Natural killer cell treated with Interleukin-12 subunit alpha and Interleukin-12 subunit beta and Interleukin-15 and Interleukin-18, amount 100 ng/mL, for 72 hours (primary cell): ENCODE data around the gene TK2. TPM values are rescaled to one million over a fixed set of nuclear protein-coding genes. Genes with fewer than 3 reads are reported as not detected.
"Not testable (repeated sequence)": the region's sequence is repeated elsewhere in the genome, so short reads cannot be mapped to it uniquely, and the experiment has no call there.

Source experiments
- ATAC-seq, 2 donors: fragments of 150-1000 bp; cut with Tn5 transposase in 1 of 2; sonication (Bioruptor Pico), chemical (Tn5 transposase) in 1 of 2; 2 replicates each; pipeline ENCODE4 v1.10.0; 2021
- DNase-seq: peaks from one replicate; pipeline ENCODE4 v3.0.0; 2022; ENCODE audit warnings: low spot score
- H3K27ac Mint-ChIP-seq, 2 donors: 1 replicate in 1 of 2; 2 replicates in 1 of 2; pipeline ENCODE4 v1.8.0; 2022; ENCODE audit warnings: mixed read lengths in 2 of 2, mild to moderate bottlenecking in 1 of 2, moderate library complexity in 1 of 2
- H3K27me3 Mint-ChIP-seq, 2 donors: 1 replicate in 1 of 2; 2 replicates in 1 of 2; pipeline ENCODE4 v1.8.0; 2022; ENCODE audit warnings: mixed read lengths in 2 of 2
- H3K36me3 Mint-ChIP-seq: one replicate; pipeline ENCODE4 v1.8.0; 2022; ENCODE audit warnings: mixed read lengths
- H3K4me1 Mint-ChIP-seq, 2 donors: 1 replicate in 1 of 2; 2 replicates in 1 of 2; pipeline ENCODE4 v1.8.0; 2022; ENCODE audit warnings: low read depth in 2 of 2, mixed read lengths in 2 of 2, mild to moderate bottlenecking in 1 of 2
- H3K4me3 Mint-ChIP-seq: one replicate; pipeline ENCODE4 v1.8.0; 2022; ENCODE audit warnings: mixed read lengths
- H3K9me3 Mint-ChIP-seq: 2 replicates; pipeline ENCODE4 v1.8.0; 2022; ENCODE audit warnings: mixed read lengths
- total RNA-seq, 2 donors: library from RNA; stranded (reverse); gene quantifications; one replicate each; pipeline ENCODE4 v1.2.3, GENCODE V29; 2022

TK2 gene
- total RNA-seq, 2 donors from 2014 or later = 5.9 to 6.3 TPM

DNA sequence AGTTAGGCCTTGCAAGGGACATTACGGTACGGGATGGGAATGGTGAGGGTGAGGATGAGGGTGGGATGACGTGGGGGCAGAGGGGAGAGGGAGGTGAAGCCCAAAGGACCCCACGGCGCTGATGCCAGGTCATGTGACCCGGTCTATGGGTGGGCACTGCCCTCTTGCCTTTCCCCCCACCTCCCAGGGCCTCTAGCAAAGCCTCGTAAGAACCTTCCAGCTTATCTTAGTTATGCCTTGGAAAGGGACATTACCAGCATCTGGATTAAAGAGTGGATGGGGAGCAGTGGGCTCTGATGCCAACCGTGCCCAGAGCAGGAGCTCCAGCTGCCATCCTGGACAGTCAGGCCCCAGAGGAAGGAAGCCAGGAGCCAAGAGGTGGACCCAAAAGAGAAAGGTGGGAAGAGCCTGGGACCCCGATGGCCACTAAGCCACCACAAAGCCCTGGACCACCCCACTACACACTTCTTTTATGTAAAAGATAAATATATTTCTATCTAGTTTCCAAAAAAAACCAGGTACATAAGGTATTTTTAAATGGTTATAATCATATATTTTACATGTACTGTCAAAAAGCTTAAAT, 40.9 kb downstream of the TK2 start:
- no peak for DNase-seq
- Mint-ChIP-seq H3K27me3 (no peaks in the 10 kb centered on the region), H3K36me3 (no peaks in the 10 kb centered on the region), H3K27ac (no peak overlapping the region), H3K4me3 (no peak overlapping the region), H3K4me1 (peaks cover 0 to 2% of the 10 kb centered on the region in 2 donors), H3K9me3 (no peaks in the 10 kb centered on the region)
- ATAC-seq = no peak

DNA sequence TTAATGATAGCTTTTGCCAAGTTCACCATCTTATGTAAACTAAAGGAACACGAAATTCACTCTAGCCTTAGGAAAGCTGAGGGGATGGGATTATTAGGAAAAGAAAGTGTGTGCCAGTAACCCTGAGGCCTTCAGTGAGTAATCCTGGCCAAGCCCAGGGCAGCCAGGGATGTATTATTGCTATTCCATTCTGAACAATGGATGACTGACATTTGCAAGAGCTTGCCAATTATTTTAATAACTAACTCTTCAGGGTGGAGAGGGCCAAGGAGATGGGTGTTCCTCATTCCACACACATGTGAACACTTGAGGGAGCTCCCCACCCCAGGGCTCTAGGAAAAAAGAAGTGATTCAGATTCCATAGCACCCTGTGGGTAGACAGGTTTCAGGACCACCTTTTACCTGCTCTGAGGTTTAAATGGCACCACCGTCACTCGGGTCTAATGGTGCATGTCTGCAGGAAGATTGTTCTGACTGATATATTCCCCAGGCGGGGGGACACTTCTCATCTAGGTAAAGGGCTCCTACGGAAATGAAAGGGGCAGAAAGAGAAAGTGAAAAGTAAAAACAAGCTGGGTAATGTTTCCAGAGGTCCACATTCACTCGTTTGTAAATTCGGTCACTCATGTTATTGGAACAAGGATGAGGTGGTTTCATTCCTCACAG, 41.5 kb downstream of the TK2 start:
- no peak for ATAC-seq
- no peak for DNase-seq
- no peak overlapping the region for H3K27ac Mint-ChIP-seq
- no peaks in the 10 kb centered on the region for H3K27me3 Mint-ChIP-seq
- peaks cover under 1 to 2% of the 10 kb centered on the region in 2 donors for H3K4me1 Mint-ChIP-seq
- H3K36me3 Mint-ChIP-seq = no peaks in the 10 kb centered on the region
- H3K4me3 Mint-ChIP-seq = no peak overlapping the region
- H3K9me3 Mint-ChIP-seq = no peaks in the 10 kb centered on the region

DNA sequence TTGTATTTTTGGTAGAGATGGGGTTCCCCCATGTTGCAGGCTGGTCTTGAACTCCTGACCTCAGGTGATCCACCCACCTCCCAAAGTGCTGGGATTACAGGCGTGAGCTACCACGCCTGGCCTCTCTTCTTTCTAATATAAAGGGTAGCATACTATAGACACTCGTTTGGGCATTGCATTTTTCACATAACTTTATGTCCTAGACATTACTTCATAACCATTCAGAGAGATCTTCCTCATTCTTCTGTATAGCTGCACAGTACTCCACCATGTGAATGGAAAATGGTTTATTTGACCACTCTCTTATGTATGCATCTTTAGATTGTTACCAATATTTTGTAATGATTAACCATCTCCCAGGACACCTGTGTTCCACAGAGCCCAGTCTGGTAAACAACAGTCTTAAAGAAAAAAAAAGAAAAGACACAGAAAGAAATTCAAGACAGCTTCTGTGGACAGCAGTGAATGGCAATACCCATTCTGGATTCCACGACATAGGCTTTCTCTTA, 42.1 kb downstream of the TK2 start:
- no peaks in the 10 kb centered on the region for H3K9me3 Mint-ChIP-seq
- no peak overlapping the region for H3K4me3 Mint-ChIP-seq
- H3K4me1 Mint-ChIP-seq = peaks cover 2 to 5% of the 10 kb centered on the region in 2 donors
- H3K36me3 Mint-ChIP-seq = no peaks in the 10 kb centered on the region
- H3K27me3 Mint-ChIP-seq = no peaks in the 10 kb centered on the region
- no peak for DNase-seq
- no peak overlapping the region for H3K27ac Mint-ChIP-seq
- ATAC-seq = no peak

DNA sequence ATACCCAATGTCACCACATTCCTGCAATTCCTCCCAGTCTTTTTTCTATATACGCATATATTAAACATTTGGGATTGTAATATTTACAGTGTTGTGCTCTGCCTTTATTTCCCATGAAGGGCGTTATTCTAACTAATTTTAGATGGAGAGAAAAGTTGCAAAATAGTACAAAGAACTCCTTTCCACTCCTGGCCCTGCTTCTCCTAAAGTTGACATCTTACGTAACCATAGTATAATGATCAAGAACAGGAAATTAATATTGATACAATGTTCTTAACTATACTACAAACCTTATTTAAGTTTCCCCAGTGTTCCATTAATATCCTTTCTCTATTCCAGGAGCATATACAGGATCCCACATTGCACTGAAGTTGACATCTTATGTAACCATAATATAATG, 46.3 kb downstream of the TK2 start:
- no peak overlapping the region for H3K27ac Mint-ChIP-seq
- peaks cover 0 to 5% of the 10 kb centered on the region in 2 donors for H3K4me1 Mint-ChIP-seq
- no peak for ATAC-seq

DNA sequence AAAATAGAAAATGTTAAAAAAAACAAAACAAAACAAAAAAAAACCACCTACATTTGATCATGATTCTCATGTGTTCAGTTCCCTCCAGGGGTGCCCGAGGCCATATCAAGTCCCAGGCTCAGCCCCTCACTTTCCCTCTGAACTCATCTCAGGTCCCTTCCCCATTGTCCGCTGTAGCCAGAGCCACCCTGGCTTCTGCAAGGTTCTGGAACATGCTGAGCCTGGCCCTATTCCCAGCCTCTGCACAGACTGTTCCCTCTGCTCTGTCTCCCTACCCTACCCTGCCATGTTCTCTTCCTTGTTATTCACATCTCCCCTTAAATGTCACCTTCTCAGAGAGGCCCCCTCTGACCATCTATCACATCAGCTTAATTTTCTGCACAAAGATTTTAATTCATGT, 46.9 kb downstream of the TK2 start:
- DNase-seq = no peak
- no peaks in the 10 kb centered on the region for H3K27me3 Mint-ChIP-seq
- H3K9me3 Mint-ChIP-seq = no peaks in the 10 kb centered on the region
- peaks cover 0 to 5% of the 10 kb centered on the region in 2 donors for H3K4me1 Mint-ChIP-seq
- no peak overlapping the region for H3K4me3 Mint-ChIP-seq
- no peaks in the 10 kb centered on the region for H3K36me3 Mint-ChIP-seq
- H3K27ac Mint-ChIP-seq = no peak overlapping the region
- ATAC-seq = no peak

More for the DNA sequence above, 46.3 kb downstream of the TK2 start:
- no peak overlapping the region for H3K4me3 Mint-ChIP-seq
- H3K36me3 Mint-ChIP-seq = no peaks in the 10 kb centered on the region
- no peaks in the 10 kb centered on the region for H3K27me3 Mint-ChIP-seq
- no peaks in the 10 kb centered on the region for H3K9me3 Mint-ChIP-seq
- DNase-seq = no peak

DNA sequence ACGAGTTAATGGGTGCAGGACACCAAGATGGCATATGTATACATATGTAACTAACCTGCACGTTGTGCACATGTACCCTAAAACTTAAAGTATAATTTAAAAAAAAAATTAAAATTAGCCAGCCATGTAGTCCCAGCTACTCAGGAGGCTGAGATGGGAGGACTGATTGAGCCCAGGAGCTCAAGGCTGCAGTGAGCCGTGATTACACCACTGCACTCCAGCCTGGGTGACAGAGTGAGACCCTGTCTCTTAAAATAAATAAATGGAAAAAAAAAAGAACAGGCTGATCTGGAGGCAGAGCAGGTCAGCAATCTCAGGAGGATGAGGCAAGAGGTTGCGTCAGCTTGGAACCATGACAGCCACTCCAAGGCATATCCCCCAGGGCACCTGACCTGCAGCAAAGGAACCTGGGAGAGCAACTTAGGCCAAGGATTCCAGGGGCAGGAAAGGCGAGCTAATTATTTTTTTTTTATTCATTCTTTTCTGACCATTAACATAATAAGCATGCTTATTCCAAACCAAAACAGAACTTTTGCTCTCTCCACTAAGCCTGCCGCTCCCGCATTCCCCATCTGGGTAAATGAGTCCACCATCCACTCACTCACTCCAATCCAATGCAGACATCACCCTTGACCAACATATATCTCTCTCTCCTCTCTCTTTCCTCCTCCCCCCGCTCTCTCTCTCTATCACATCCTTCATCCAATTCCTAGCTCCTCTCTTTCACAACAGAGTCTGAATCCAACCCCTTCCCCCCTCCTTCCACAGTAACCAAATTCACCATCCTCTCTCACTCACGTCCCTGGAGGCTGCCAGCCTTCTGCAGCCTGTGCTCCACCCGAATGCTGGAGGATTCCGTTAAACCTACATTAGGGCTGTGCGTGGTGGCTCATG, 47.7 kb downstream of the TK2 start:
- no peak overlapping the region for H3K4me3 Mint-ChIP-seq
- H3K36me3 Mint-ChIP-seq = no peaks in the 10 kb centered on the region
- ATAC-seq = no peak
- DNase-seq = no peak
- peaks cover 0 to 5% of the 10 kb centered on the region in 2 donors for H3K4me1 Mint-ChIP-seq
- H3K9me3 Mint-ChIP-seq = no peaks in the 10 kb centered on the region
- no peaks in the 10 kb centered on the region for H3K27me3 Mint-ChIP-seq
- H3K27ac Mint-ChIP-seq = no peak overlapping the region

DNA sequence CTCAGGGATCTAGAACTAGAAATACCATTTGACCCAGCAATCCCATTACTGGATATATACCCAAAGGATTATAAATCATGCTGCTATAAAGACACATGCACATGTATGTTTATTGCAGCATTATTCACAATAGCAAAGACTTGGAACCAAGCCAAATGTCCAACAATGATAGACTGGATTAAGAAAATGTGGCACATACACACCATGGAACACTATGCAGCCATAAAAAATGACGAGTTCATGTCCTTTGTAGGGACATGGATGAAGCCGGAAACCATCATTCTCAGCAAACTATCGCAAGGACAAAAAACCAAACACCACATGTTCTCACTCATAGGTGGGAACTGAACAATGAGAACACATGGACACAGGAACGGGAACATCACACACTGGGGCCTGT, 48.4 kb downstream of the TK2 start:
- H3K4me1 Mint-ChIP-seq, H3K4me3 Mint-ChIP-seq, DNase-seq, H3K9me3 Mint-ChIP-seq, H3K27me3 Mint-ChIP-seq, H3K27ac Mint-ChIP-seq, H3K36me3 Mint-ChIP-seq, ATAC-seq: not testable (repeated sequence)

DNA sequence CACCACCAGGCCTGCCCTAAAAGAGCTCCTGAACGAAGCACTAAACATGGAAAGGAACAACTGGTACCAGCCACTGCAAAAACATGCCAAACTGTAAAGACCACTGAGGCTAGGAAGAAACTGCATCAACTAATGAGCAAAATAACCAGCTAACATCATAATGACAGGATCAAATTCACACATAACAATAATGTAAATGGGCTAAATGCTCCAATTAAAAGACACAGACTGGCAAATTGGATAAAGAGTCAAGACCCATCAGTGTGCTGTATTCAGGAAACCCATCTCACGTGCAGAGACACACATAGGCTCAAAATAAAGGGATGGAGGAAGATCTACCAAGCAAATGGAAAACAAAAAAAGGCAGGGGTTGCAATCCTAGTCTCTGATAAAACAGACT, 52.0 kb downstream of the TK2 start:
- H3K4me3 Mint-ChIP-seq, H3K27me3 Mint-ChIP-seq, DNase-seq, H3K36me3 Mint-ChIP-seq, H3K9me3 Mint-ChIP-seq, ATAC-seq, H3K27ac Mint-ChIP-seq, H3K4me1 Mint-ChIP-seq: not testable (repeated sequence)

DNA sequence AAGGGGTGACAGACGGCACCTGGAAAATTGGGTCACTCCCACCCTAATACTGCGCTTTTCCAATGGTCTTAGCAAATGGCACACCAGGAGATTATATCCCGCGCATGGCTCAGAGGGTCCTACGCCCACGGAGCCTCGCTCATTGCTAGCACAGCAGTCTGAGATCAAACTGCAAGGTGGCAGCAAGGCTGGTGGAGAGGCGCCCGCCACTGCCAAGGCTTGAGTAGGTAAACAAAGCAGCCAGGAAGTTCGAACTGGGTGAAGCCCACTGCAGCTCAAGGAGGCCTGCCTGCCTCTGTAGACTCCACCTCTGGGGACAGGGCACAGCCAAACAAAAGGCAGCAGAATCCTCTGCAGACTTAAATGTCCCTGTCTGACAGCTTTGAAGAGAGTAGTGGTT, 53.7 kb downstream of the TK2 start:
- DNase-seq, ATAC-seq, H3K27me3 Mint-ChIP-seq, H3K4me3 Mint-ChIP-seq, H3K36me3 Mint-ChIP-seq, H3K27ac Mint-ChIP-seq, H3K9me3 Mint-ChIP-seq, H3K4me1 Mint-ChIP-seq: not testable (repeated sequence)

DNA sequence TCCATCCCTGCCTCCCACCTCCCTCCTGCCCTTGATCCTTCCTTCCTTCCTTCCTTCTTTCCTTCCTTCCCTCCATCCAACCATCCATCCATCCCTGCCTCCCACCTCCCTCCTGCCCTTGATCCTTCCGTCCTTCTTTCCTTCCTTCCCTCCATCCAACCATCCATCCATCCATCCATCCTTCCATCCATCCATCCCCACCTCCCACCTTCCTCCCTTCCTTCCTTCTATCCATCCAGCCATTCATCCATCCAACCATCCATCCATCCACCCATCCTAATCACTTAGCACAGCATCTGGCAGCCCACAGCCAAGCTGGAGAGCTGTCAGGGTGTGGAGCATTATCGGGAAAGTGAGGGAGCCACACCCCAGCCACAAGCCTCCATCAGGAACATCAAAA, 54.5 kb downstream of the TK2 start:
- no peak overlapping the region for H3K27ac Mint-ChIP-seq
- DNase-seq = no peak
- H3K36me3 Mint-ChIP-seq = no peaks in the 10 kb centered on the region
- H3K4me1 Mint-ChIP-seq = no peaks in the 10 kb centered on the region
- no peak for ATAC-seq
- no peak overlapping the region for H3K4me3 Mint-ChIP-seq
- H3K27me3 Mint-ChIP-seq = no peaks in the 10 kb centered on the region
- no peaks in the 10 kb centered on the region for H3K9me3 Mint-ChIP-seq

DNA sequence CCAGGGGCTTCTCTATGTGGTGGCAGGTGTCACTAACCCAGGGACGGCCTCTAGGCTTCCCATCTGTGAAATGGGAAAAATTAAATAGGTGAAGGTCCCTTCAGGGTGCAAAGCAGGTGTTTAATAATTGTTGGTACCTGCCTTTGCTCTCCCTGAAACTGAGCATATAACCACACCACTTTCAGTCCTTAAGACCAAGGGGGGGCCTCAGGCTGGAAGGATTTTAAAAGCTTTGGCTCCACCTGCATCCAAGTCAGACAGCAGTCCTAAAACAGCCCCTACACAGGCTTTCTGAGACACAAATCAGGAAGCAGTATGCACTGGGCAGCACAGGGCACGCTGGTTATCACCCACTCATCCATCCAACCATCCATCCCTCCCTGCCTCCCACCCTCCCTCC, 55.0 kb downstream of the TK2 start:
- ATAC-seq (no peak), DNase-seq (no peak)
- Mint-ChIP-seq H3K4me1 (no peaks in the 10 kb centered on the region), H3K36me3 (no peaks in the 10 kb centered on the region), H3K27ac (no peak overlapping the region), H3K9me3 (no peaks in the 10 kb centered on the region), H3K27me3 (no peaks in the 10 kb centered on the region), H3K4me3 (no peak overlapping the region)

DNA sequence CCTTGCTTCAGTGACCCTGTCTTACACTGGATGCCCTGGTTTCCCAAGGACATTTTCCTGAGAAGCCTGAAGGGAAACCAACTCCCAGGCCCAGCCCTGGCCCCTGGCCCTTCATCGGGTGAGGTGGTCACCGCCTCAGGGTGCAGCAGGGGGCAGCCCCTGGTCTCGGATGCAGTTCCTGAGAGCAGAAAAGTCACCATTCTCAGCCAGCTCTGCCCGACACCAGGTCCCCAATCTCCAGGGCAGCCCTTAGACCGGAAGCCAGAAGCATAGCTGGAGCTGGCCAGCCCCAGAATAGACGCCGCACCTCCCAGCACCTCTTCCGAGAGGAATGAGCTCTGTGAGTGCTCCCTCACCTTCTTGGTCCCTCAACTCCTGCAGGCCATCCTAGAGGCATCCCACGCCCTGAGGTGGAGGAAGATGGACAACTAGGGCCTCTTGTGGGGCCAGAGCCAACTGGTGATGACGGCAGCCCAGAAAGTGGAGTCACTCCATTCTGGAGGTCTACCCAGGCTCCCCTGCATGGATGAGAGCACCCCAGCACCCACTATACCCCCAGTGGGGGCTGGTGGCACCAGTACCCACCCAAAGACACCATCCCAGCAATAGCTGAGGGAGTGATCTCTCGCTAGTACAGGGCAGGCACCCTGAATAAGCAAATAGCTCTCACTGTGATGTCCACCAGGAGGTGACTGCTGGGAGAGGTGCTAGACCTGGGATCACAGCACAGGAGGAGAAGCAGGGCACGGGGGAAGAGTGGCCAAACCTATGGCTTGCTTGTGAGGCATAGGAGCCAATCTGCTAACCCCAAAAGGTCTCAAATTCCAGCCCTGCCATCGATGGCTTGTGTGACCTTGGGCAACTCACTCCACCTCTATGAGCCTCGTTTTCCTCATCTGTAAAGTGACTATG, 56.2 kb downstream of the TK2 start:
- no peak overlapping the region for H3K4me3 Mint-ChIP-seq
- H3K27ac Mint-ChIP-seq = no peak overlapping the region
- H3K27me3 Mint-ChIP-seq = no peaks in the 10 kb centered on the region
- no peaks in the 10 kb centered on the region for H3K4me1 Mint-ChIP-seq
- no peaks in the 10 kb centered on the region for H3K36me3 Mint-ChIP-seq
- no peak for DNase-seq
- no peaks in the 10 kb centered on the region for H3K9me3 Mint-ChIP-seq
- no peak for ATAC-seq

DNA sequence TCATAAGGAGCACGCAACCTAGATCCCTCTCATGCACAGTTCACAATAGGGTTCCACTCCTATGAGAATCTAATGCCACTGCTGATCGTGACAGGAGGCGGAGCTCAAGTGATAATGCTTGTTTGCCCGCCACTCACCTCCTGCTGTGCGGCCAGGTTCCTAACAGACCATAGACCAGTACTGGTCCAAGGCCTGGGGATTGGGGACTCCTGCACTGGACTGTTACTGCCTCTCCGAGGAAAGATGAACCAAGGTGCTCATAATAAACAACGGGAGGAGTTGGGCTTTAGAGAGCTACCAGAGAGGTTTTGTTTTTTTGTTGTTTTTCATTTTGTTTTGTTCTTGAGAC, 58.2 kb downstream of the TK2 start:
- Mint-ChIP-seq H3K9me3 (no peaks in the 10 kb centered on the region), H3K36me3 (no peaks in the 10 kb centered on the region), H3K27ac (no peak overlapping the region), H3K4me3 (no peak overlapping the region), H3K4me1 (no peaks in the 10 kb centered on the region), H3K27me3 (no peaks in the 10 kb centered on the region)
- no peak for DNase-seq
- ATAC-seq = no peak
